Tongue (tissue), 2 donors: ENCODE results near the gene RNF181. TPM values are rescaled to one million over a fixed set of nuclear protein-coding genes. Genes with fewer than 3 reads are reported as not detected.
"Not testable (repeated sequence)": the region's sequence is repeated elsewhere in the genome, so short reads cannot be mapped to it uniquely, and the experiment has no call there.

Experiments used
- DNase-seq: peaks from one replicate; pipeline ENCODE4 v3.0.0-alpha.2; 2015
- total RNA-seq: library from RNA; depleted of rRNA; stranded (reverse); fragments of >200 nt; gene quantifications from one replicate; pipeline ENCODE4 v1.2.3, GENCODE V29; 2014

Gene RNF181
- total RNA-seq, 1 donor from 2014 or later, result 71.9 TPM

DNA sequence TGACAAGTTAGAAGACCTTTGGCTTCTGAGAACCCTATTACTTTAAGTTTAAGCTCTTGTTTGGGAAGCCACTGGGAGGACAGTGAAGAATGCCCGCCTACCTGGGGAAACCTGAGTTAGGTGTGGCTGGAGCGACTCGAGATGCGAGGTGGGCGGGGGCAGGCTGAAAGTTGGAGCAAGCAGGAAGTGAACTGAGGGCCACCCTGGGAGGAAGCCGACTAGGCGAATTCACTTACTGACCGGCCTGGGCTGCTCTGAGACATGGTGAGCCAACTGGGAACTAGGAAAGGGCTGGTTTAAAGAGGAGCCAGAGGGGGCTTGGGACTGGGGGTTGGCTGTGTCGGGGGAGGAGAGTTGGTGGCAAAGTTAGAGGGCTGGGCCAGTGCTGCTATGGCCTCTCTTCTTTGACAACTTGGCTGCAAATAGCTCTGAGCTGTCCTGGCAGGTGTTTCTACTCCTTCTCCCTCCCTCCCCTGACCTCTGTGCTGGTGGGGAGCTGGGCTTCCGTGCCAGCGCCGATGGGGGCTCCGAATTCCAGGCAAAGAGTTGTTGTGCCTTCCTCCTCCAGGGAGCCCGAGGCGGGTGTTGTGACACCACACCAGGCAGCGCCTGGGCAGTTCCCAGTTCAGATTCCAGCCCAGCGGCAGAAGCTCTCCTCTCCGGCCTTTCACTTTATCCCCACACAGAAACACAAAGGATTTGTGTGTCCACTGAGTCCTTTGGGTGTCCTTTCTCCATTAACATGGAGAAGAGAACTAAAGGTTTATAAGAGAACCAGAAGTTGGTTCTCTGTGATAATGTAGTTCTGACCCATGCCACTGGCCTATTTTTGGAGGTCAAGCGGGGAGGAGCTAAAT is 17.9 kb upstream of the RNF181 start, which contains the start of gene VAMP8:
Gene VAMP8 (plus strand): TSS at position 201 of the 857 bp plus-strand sequence. CDS start 61 bp downstream, at position 262.
- DNase-seq, result peak; percentile 46

DNA sequence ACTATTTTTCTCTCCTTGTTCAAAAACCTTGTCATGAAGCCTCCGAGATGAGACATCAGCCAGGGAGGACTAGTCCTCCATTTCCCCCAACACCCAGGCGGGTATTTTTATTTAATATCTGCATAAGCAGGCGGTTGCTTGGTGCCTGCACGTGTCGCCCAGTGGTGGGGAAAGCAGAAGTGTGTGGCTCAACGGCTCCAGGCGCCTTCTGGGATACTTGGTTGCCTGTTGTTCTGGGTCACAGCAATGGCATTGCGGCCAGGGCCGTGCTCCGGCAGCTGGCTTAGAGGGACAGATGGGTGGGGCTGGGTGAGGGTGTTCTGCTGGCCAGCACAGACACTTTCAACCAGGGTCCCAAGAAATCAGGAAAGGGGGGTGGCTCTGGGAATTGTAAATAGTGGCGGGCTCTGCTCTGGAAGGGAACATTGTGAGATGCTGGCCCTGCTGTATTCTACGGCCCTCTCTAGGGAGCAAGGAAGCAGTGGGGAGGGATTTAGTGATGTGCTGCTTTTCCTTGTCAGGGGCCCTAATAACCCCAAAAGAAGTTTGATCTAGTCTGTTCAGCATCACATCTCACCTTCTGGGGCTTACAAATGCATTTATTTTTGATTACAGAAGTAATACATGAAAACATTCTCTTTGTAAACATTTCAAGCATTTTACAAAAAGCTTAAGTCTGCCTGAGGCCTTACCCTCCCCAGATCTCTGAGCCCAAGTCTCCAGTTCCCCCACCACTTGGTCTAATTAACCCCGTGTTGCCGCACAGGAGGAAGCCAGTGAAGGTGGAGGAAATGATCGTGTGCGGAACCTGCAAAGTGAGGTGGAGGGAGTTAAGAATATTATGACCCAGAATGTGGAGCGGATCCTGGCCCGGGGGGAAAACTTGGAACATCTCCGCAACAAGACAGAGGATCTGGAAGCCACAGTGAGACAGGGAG is 17.0 kb upstream of the RNF181 start:
- peak; percentile 43 for DNase-seq

DNA sequence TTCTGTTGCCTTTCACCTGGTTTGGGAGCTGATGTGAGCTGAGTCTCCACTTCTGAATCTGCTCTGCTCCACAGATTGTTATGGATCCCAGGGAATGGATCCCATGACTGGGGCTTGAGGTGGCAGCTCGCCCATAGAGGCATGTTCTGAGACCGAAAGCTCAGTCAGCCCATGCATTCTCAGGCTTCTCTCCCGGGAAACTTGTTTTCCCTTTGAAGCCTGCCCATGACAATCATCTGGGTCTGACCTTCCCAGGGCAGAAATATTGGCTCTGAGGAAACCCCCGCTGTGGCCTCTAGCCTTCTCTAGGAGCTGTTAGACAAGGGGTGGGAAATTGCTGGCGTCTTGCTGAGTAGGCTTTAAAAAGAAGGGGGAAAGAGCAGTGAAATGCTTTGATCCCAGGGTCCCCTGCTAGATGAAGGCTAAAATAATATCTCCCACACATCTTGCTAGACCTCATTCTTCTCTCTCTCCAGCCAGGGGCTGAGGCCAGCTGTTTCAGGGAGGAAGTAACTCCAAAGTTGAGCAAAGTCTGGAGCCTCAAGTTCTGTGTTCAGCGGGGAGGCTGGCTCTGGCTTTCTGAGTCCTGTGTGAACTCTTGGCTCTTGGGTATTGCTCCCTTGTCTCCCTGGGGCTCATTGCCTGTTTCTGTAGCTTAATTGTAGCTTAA is 16.1 kb upstream of the RNF181 start:
- no peak for DNase-seq

DNA sequence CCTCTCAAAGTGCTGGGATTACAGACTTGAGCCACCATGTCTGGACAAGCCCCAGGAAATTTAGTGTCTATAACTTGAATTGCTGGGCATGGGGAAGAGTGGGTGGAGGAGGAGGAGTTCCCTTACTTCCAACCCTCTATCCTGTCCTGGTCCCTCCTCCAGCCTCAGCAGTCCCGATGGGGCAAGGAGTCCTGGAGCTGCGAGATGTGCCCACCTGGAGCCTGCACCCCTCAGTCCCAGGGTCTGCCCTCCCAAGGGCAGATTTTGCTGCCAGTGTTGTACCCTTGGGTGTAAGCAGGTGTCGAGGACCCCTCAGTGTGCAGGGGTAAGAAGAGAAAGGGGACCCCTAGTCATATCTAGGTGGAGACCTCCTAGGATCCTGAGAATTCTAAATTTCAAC is 15.3 kb upstream of the RNF181 start:
- DNase-seq, result no peak

DNA sequence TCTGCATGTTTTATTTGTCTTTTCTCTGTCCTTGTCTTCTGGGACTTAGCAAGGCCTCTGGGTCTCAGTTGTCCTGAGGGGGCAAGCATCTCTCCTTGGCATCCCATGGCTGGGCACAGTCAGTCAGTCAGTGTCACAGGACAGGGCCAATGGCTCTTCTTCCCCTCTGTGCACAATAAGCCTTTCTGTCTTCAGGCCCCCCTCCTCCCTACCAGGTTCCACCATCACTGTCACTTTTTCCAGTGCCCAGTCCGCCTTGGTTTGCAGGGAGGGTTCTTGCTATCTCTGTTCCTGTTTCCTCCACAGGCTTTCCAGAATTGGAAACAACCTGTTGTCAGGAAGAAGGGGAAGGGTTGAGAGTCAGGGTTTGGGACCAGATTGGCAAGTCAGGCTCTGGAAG is 13.1 kb upstream of the RNF181 start:
- no peak for DNase-seq

DNA sequence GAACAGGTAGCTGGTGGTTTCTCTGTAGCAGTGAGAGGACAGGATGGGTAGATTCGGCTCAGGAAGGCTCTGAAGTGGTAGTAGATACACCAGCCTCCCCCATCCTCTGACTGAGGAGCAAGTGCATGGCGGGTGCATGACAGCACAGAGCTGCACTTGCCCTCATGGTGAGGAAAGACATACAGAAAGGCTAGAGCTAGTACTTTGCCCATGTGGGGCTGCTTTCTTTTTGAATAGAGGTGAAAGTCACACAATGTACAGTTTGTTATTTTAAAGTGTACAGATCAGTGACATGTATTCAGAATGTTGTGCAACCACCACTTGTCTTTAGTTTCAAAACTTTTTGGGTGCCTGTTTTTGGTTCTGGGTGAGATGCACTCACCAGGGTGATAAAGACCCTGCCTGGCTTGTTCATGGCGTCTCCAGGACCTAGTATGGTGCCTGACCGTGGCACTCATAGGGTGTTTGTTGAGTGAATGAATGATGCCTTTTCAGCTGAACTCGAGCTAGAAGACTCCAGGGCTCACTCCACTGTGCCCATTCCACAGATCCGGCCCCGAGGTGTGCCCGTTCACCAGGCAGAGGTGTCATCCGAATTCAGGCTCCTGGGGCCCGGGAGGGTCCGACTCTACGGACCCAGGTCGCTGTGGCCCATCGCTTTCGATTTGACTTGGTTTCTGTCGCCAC is 11.7 kb upstream of the RNF181 start:
- no peak for DNase-seq

DNA sequence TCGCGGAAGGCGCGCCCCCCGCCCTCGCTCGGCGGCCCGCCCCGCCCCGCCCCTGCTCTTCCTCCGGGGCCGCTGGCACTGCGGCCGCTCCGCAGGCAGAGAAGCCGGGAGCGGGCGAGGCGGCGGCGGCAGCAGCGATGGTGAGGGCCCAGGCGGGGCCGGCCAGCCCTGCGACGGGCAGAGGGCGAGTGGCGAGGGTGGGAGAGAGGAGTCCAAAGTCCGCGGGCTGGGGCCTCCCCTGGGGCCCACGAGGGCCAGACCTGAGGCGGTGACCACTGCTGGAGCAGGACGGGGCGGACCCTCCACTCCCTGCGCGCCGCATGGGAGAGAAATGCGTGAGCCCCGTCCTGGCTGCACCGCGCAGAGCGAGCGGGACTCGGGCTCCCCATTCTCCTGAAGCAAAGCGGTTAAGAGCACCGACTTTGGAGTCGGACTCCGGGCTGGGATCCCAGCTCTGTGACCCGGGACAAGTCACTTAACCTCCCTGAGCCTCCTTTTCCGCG is 11.1 kb upstream of the RNF181 start, which contains the start of gene VAMP5:
Gene VAMP5 (plus strand): TSS at position 78 of the 503 bp plus-strand sequence. CDS start 60 bp downstream, at position 138.
- no peak for DNase-seq

DNA sequence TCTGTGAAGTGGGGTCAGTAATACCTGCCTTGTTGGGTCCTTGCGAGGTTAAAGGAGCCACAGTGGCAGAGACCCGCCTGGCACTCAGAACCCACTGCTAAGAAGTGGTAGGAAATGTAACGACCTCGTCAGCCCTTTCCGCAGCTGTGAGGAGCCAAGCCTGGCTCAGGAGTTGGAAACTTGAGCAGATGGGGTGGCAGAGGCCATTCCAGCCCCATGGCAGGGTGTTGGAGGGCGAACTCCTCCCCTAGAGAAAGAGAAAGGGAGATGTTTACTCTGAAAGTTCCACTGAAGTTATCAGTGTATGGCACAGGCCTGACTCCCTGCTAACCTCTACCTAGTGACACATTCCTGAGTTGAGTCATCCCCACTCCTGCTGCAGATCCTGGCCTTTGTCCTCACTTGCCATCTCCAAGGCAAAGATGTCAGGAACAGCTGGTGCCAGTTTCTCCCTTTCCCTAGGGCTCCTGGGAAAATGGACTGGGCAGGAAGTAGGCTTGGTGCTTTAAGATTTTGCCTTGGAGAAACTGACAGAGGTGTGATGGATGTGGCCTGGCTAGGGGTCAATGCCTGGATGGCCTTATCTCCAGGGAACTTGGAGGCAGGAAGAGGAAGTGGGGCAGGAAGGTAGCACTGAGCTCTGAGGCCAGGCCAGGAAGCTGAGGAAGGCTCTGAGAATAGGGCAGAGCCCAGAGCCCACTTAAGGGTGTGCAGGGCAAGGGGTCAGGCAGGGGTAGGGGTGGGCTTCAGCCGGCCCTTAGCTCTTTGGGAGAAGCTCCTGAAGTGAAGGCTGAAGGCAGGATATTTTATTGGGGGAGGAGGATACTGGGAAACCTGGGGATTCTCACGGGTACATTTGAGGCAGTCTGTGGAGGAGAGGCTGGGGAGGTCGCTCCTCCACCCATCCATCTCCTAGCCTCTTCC is 10.4 kb upstream of the RNF181 start:
- DNase-seq, result no peak

DNA sequence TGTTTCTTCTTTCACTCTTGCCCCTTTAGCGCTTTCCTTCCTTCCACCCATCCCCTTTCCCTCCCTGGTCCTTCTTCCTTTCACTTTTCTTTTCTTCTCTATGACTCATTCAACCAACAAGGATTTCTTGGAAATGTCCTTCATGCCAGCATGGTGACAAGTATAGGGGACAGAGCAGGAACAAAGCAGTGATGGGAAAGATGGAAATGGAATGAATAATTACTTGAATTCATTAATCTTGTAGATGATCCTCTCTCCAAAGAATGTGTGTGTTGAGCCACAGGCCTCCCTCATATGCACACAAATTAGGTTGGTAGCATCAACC is 9.8 kb upstream of the RNF181 start:
- no peak for DNase-seq

DNA sequence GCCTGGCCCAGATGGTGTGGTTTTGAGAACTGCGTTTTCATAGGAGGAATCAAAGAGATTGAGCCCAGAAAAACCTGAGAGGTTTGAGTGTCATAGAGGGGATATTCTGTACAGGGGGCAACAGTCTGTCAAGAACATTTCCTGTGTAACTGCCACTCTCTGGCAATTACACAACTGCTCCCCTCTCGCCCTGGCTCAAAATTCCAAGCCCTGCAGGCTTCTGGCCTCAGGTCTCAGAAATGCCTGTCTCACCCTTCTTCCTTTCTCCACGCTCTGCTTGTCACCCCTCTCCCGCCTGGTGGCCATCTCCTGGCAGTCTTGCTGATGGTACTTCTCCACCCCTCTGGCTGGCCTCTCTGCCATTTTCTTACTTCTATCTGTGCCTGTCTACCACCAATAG is 7.3 kb upstream of the RNF181 start:
- no peak for DNase-seq

DNA sequence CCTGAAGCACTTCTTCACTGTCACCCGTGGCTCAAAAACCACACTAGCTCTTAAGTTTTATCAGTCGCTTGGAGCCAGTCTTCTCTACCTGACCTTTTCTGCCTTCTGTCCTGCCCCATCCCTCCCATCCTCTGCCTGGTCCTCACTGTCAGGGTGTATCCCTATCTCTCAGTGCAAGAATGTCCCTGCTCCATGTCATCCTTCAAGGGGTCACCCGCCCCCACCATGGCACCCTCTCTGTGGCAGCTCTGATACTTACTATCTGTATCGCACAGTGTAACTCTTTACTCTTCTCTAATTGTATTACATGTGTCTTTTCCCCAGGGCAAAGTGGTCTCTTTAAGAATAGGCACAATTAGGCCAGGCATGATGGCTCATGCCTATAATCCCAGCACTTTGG is 6.9 kb upstream of the RNF181 start:
- no peak for DNase-seq

DNA sequence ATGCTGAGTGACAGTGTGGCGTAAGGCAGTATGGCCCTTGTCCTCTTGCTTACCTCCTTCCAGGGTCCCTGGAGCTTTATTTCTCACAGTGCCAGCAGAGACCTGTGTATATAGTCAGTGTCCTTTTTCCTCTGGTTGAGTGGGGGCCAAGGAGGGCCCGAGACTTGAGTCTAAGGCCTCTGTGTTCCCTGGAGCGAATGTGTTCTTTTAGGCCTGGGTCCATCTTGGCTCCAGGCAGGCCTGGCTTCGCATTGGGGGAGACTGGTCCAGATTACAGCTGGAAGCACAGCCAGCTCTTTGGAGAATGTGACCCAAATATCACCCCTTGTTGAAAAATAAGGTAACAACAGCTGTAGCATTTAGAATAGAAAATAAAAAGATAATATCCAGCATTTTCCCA is 6.4 kb upstream of the RNF181 start:
- DNase-seq, result no peak

DNA sequence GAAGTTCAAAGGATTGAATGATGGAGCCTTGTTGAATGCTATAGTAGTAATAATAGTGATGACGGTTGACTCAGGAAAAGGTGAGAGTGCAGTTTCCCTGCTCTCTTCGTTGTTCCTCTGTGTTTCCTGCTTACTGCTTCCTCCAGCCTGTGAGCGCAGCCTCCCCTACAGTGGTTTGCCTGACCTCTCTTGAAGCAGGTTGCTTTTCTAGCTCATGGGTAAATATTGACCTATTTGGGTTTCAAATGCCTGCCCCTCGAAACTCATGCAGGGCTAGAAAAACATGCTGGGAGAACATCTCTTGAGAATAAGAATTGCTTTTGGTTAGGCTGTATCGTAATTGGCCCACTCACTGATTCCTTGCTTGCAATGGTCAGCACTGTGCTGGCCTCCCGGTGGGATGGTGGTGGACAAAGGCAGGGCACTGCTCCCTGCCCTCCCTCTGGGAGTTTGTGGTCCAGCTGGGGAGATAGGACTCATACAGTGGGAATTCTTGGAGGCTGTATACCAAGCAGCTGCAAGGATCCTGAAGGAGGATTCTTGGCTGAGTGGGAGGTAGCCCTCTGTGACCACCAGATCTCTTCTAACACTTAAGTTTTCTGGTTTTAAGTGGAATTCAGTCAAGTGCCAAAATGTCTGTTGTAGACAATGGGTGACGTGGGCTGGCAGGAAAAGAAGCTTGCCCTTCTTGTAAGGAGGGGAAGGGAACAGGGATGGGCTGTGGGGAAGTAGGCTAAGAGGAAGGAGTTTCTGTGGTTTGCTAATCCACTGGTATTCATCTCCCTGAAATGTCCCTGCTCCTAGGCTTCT is 5.4 kb upstream of the RNF181 start:
- DNase-seq, result no peak

DNA sequence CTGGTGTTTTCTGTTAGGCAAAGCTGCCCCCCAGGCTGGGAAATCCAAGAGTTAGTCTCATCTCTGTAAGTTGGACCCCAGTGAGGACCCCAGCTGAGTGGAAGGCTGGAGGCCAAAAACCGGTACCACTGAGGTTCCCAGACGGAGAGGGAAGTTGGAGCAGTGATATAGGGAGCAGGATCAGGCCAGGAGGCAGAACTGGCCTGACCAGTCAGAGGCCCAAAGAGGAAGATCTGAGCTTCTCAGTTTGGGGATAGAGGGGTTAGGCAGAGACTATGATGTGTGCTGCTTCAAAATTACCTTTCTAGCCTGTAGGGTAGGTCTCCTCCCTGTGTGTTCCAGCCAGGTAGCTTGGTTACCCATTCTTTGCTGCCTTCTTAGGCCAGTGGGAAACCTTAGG is 4.6 kb upstream of the RNF181 start:
- DNase-seq, result no peak

DNA sequence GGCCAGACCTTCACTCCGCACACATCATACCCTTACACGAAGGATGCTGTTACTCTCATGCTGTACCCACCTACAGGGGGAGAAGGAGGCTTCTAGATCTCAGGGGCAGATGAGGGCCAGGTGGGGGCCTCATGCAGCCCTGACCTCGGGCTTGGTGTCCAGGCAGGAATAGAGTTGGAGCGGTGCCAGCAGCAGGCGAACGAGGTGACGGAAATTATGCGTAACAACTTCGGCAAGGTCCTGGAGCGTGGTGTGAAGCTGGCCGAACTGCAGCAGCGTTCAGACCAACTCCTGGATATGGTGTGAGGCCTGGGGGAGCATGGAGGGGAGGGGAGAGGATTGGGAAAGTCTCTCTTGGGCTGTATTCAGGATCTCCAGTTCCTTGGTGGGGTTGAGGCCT is 4.0 kb upstream of the RNF181 start:
- DNase-seq, result no peak

DNA sequence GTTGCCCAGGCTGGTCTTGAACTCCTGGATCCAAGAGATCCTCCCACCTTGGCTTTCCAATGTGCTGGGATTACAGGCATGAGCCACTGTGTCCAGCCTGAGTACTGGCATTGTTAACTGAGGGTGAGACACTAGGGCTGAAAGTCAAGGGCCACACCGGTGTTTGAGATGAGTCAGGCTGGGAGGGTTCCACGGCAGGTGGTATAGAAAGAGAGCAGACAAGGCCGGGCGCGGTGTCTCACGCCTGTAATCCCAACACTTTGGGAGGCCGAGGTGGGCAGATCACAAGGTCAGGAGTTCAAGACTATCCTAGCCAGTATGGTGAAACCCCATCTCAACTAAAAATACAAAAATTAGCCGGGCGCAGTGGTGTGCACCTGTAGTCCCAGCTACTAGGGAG is 3.2 kb upstream of the RNF181 start:
- not testable (repeated sequence) for DNase-seq

DNA sequence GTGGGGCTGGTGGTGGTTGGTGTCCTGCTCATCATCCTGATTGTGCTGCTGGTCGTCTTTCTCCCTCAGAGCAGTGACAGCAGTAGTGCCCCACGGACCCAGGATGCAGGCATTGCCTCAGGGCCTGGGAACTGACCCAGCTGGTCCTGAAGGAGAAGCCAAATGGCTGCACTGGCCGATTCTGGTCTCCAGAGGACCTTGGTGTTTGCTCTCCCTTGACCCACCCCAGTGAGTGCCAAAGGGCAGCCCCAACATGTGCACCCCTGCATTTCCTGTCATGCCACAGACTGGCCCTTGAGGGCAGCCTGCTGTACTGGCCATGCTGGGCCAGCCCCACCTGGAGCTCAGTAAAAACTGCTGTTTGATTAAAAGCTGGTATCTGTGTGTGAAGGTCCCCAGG is 2.5 kb upstream of the RNF181 start:
- DNase-seq, result no peak

DNA sequence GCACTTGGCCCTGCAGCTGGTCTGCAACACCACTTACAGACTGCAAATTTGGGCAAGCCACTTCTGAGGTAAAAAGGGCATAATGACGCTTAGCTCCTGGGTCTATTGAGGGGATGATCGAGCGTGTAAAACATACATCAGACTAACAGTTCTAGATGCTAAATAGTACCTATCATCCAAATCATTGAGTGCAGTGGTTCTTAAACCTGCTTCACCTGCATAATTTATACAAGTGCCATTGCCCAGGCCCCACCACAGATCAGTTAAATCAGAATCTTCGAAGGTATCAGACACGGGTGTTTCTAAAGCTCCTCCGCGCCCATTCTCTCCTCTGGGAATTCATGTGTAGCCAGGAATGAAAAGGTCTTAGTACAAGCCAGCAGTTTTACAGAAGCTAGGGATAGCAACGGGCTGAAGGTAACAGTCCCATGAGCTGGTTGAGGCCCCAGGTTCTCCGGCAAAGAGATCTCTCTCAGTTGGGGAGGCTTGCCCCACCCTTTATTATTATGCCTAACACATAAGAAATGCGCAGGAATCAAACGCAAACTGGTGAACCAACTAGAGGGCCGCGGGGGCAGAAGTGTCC is 737 bp upstream of the RNF181 start:
- no peak for DNase-seq

DNA sequence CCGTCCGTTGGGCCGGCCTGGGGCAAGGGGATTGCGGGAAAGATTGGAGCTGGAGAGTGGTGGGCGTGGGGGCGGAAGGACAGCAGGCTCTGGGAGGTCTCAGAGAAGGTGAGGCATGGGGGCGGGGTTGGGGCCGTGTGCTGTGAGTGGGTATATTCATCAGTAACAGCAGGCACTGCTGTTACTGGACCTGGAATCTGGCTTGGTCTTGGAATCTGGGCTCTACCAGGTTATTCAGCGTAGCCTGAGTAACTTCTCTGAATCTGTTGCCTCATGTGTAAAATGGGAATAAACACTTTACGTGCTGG is 435 bp downstream of the RNF181 start:
- DNase-seq, result no peak
